HG03565 (cell line): ENCODE measurements around the gene MYO9B.

Experiments
- ATAC-seq: cut with Tn5 transposase; IDR thresholded peaks from one replicate; pipeline ENCODE4 v1.9.1; 2021; ENCODE audit warnings: mild to moderate bottlenecking, moderate library complexity; ENCODE audit not compliant: unreplicated experiment

MYO9B gene

GRCh38 chr19:17260842-17261325, 185.3 kb downstream of the MYO9B start:
- no peak for ATAC-seq

- ATAC-seq, result no peak
Measured at GRCh38 chr19:17262557-17262956, 187.0 kb downstream of the MYO9B start.
